ENCODE measurements around the gene NELL1. TPM values are rescaled to one million over a fixed set of nuclear protein-coding genes. Genes with fewer than 3 reads are reported as not detected.
"Not testable (repeated sequence)": the region's sequence is repeated elsewhere in the genome, so short reads cannot be mapped to it uniquely, and the experiment has no call there.

Gene NELL1
- total and polyA plus RNA-seq, 2 donors (not counting 1 experiment from before 2014, with no cell fraction given): not detected

GRCh38 chr11:21133244-21133643, 463.9 kb downstream of the NELL1 start:
- H4K20me1 ChIP-seq (ENCODE audit: control insufficient read depth, extremely low read depth, insufficient read depth, low read length): no peaks in the 10 kb centered on the region
- TF ChIP-seq EZH2 (IDR thresholded peaks at IDR 0.05; ENCODE audit: low read length, missing control alignments) (no peak), CTCF (conservative IDR thresholded peaks at IDR 0.05 in 1 of 2, IDR thresholded peaks at IDR 0.05 in 1 of 2; ENCODE audit: low read depth in 1 of 2, low read length in 2 of 2) (no peak)
- H3K27me3 ChIP-seq (ENCODE audit: control insufficient read depth, insufficient read depth, low read length): no peaks in the 10 kb centered on the region
- H3K27ac ChIP-seq (ENCODE audit: insufficient read depth, low read length): no peak overlapping the region
- H3K4me3 ChIP-seq (replicated peaks in 1 of 4; ENCODE audit: control extremely low read depth in 1 of 4, insufficient read depth in 1 of 4, low read depth in 3 of 4, low read length in 4 of 4): no peak overlapping the region
- H3K9me3 ChIP-seq (ENCODE audit: control insufficient read depth, insufficient read depth, low read depth, low read length): no peaks in the 10 kb centered on the region
- no peaks in the 10 kb centered on the region for H3K36me3 ChIP-seq (ENCODE audit: control insufficient read depth, insufficient read depth, low read length)
- H3K79me2 ChIP-seq (ENCODE audit: control insufficient read depth, insufficient read depth, low read length): no peaks in the 10 kb centered on the region
- H3K9ac ChIP-seq (ENCODE audit: insufficient read depth, low read length): no peak overlapping the region
- H3K4me1 ChIP-seq (ENCODE audit: control insufficient read depth, extremely low read depth, insufficient read depth, low read length): no peaks in the 10 kb centered on the region
- H3K4me2 ChIP-seq (ENCODE audit: extremely low read depth, insufficient read depth, low read length): no peak overlapping the region
- DNase-seq (ENCODE audit: low read depth in 2 of 2): no peak
- no peak overlapping the region for H2AFZ ChIP-seq (ENCODE audit: low read length)

GRCh38 chr11:21133722-21134121, 464.3 kb downstream of the NELL1 start:
- no peak overlapping the region for H3K27ac ChIP-seq (ENCODE audit: insufficient read depth, low read length)
- no peaks in the 10 kb centered on the region for H3K9me3 ChIP-seq (ENCODE audit: control insufficient read depth, insufficient read depth, low read depth, low read length)
- TF ChIP-seq CTCF (conservative IDR thresholded peaks at IDR 0.05 in 1 of 2, IDR thresholded peaks at IDR 0.05 in 1 of 2; ENCODE audit: low read depth in 1 of 2, low read length in 2 of 2) (no peak), EZH2 (IDR thresholded peaks at IDR 0.05; ENCODE audit: low read length, missing control alignments) (no peak)
- H3K4me2 ChIP-seq (ENCODE audit: extremely low read depth, insufficient read depth, low read length): no peak overlapping the region
- H3K79me2 ChIP-seq (ENCODE audit: control insufficient read depth, insufficient read depth, low read length): no peaks in the 10 kb centered on the region
- no peaks in the 10 kb centered on the region for H3K36me3 ChIP-seq (ENCODE audit: control insufficient read depth, insufficient read depth, low read length)
- DNase-seq (ENCODE audit: low read depth in 2 of 2): no peak
- H3K9ac ChIP-seq (ENCODE audit: insufficient read depth, low read length): no peak overlapping the region
- no peak overlapping the region for H2AFZ ChIP-seq (ENCODE audit: low read length)
- no peaks in the 10 kb centered on the region for H4K20me1 ChIP-seq (ENCODE audit: control insufficient read depth, extremely low read depth, insufficient read depth, low read length)
- no peak overlapping the region for H3K4me3 ChIP-seq (replicated peaks in 1 of 4; ENCODE audit: control extremely low read depth in 1 of 4, insufficient read depth in 1 of 4, low read depth in 3 of 4, low read length in 4 of 4)
- no peaks in the 10 kb centered on the region for H3K27me3 ChIP-seq (ENCODE audit: control insufficient read depth, insufficient read depth, low read length)
- H3K4me1 ChIP-seq (ENCODE audit: control insufficient read depth, extremely low read depth, insufficient read depth, low read length): no peaks in the 10 kb centered on the region

DNA sequence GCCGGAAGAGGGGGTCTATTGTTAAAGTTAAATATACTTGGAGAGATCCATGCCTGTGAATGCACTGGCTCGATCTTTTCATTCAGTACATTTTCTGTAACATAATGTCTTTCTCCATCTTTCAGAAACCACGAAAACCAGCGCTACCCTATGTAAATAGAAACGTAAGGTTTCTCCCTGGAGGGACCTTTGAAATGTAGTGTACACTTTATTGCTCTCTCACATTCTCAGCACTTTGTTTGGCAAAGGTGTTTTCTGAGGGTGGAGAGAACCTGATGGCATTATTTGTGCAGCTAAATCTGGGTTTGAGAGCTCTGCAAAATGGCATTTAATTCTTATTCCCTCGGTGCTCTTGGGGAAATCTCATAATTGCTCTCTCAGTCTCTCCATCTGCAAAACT, 468.4 kb downstream of the NELL1 start:
- H3K4me3 ChIP-seq (replicated peaks in 1 of 4; ENCODE audit: control extremely low read depth in 1 of 4, insufficient read depth in 1 of 4, low read depth in 3 of 4, low read length in 4 of 4): no peak overlapping the region
- TF ChIP-seq EZH2 (IDR thresholded peaks at IDR 0.05; ENCODE audit: low read length, missing control alignments) (no peak), CTCF (conservative IDR thresholded peaks at IDR 0.05 in 1 of 2, IDR thresholded peaks at IDR 0.05 in 1 of 2; ENCODE audit: low read depth in 1 of 2, low read length in 2 of 2) (no peak)
- DNase-seq (ENCODE audit: low read depth in 2 of 2): no peak

GRCh38 chr11:21141557-21141956, 472.2 kb downstream of the NELL1 start:
- not testable (repeated sequence) for H3K4me1 ChIP-seq (ENCODE audit: control insufficient read depth, extremely low read depth, insufficient read depth, low read length); H3K4me3 ChIP-seq (replicated peaks in 1 of 4; ENCODE audit: control extremely low read depth in 1 of 4, insufficient read depth in 1 of 4, low read depth in 3 of 4, low read length in 4 of 4); H3K9me3 ChIP-seq (ENCODE audit: control insufficient read depth, insufficient read depth, low read depth, low read length); H3K9ac ChIP-seq (ENCODE audit: insufficient read depth, low read length); DNase-seq (ENCODE audit: low read depth in 2 of 2); H3K4me2 ChIP-seq (ENCODE audit: extremely low read depth, insufficient read depth, low read length); H3K27ac ChIP-seq (ENCODE audit: insufficient read depth, low read length); H3K79me2 ChIP-seq (ENCODE audit: control insufficient read depth, insufficient read depth, low read length); H3K27me3 ChIP-seq (ENCODE audit: control insufficient read depth, insufficient read depth, low read length); H3K36me3 ChIP-seq (ENCODE audit: control insufficient read depth, insufficient read depth, low read length); H4K20me1 ChIP-seq (ENCODE audit: control insufficient read depth, extremely low read depth, insufficient read depth, low read length); H2AFZ ChIP-seq (ENCODE audit: low read length)

More for the DNA sequence above, 468.4 kb downstream of the NELL1 start:
- H3K4me1 ChIP-seq (ENCODE audit: control insufficient read depth, extremely low read depth, insufficient read depth, low read length): no peaks in the 10 kb centered on the region
- no peak overlapping the region for H3K9ac ChIP-seq (ENCODE audit: insufficient read depth, low read length)
- H3K27me3 ChIP-seq (ENCODE audit: control insufficient read depth, insufficient read depth, low read length): no peaks in the 10 kb centered on the region
- H3K9me3 ChIP-seq (ENCODE audit: control insufficient read depth, insufficient read depth, low read depth, low read length): no peaks in the 10 kb centered on the region
- H3K27ac ChIP-seq (ENCODE audit: insufficient read depth, low read length): no peak overlapping the region
- H4K20me1 ChIP-seq (ENCODE audit: control insufficient read depth, extremely low read depth, insufficient read depth, low read length): no peaks in the 10 kb centered on the region
- H3K36me3 ChIP-seq (ENCODE audit: control insufficient read depth, insufficient read depth, low read length): no peaks in the 10 kb centered on the region
- H3K79me2 ChIP-seq (ENCODE audit: control insufficient read depth, insufficient read depth, low read length): no peaks in the 10 kb centered on the region
- H2AFZ ChIP-seq (ENCODE audit: low read length): no peak overlapping the region
- H3K4me2 ChIP-seq (ENCODE audit: extremely low read depth, insufficient read depth, low read length): no peak overlapping the region
